ENCODE results near the gene DOCK9. TPM values are rescaled to one million over a fixed set of nuclear protein-coding genes. Genes with fewer than 3 reads are reported as not detected.

The DOCK9 gene
- polyA plus RNA-seq, 1 donor (not counting 4 experiments of a cell fraction or from before 2014, with no cell fraction given), result 110 TPM

GRCh38 chr13:98890186-98890585 is 87.7 kb downstream of the DOCK9 start:
- H3K4me2 ChIP-seq (ENCODE audit: control insufficient read depth, extremely low read depth, insufficient read depth, low read depth, low read length), result peak overlapping the region; percentile 42

DNA sequence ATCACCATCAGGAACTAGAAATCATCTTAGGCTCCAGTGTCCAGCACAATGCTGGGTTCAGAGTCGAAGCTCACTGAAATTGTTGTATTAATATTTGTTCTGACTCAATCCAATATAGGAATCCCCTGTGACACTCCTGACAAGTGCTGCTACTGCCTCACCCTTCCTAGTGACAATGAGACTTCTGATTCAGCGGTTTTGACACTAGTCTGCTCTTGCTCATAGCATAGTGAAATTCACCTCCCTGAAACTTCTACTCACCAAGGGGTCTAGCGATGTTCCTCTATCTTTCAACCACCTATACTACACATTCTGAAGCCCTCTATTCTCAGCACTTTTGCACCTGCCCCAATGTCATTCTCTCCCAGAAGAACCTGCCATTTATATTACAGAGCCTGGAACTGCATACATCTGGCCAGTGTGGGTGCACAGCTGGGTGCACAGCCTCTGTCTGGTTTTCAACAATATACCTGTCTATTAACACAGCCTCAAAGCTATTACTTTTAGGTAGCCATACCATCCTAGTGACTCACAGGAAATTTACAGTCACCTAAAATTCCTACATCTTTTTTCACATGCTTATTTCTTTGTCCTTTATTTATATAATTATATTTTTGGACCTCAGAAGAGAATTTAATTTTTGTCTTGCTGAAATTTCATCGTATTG is 88.3 kb downstream of the DOCK9 start:
- Histone ChIP-seq H3K9me1 (ENCODE audit: control insufficient read depth, extremely low read depth, insufficient read depth, low read length) (peaks cover 4% of the 10 kb centered on the region), H3K36me3 (ENCODE audit: control insufficient read depth in 2 of 2, extremely low read depth in 1 of 2, insufficient read depth in 2 of 2, low read length in 2 of 2) (peaks cover 19 to 24% of the 10 kb centered on the region in 2 experiments), H3K4me2 (ENCODE audit: control insufficient read depth, extremely low read depth, insufficient read depth, low read depth, low read length) (peak overlapping the region; percentile 42), H2AFZ (ENCODE audit: control insufficient read depth, low read length) (no peak overlapping the region), H3K4me3 (ENCODE audit: control insufficient read depth in 2 of 3, extremely low read depth in 1 of 3, insufficient read depth in 2 of 3, low read depth in 1 of 3, low read length in 3 of 3) (no peak overlapping the region), H3K4me1 (ENCODE audit: control insufficient read depth, extremely low read depth, insufficient read depth, low read length) (peaks cover 23% of the 10 kb centered on the region), H4K20me1 (ENCODE audit: control insufficient read depth, extremely low read depth, insufficient read depth, low read length) (no peaks in the 10 kb centered on the region), H3K9me3 (ENCODE audit: control insufficient read depth, low read depth, low read length) (no peaks in the 10 kb centered on the region), H3K27me3 (ENCODE audit: control insufficient read depth, extremely low read depth, insufficient read depth, low read length) (no peaks in the 10 kb centered on the region), H3K27ac (ENCODE audit: control insufficient read depth, insufficient read depth, low read length) (peak overlapping the region; percentile 61), H3K79me2 (ENCODE audit: control insufficient read depth, insufficient read depth, low read length) (no peaks in the 10 kb centered on the region), H3K9ac (ENCODE audit: control insufficient read depth, extremely low read depth, insufficient read depth, low read length) (no peak overlapping the region)
- dilution Hi-C loops (cut with MboI; ENCODE audit: extremely low pct_ligation_motif_present, low sequenced_read_pairs), result no loop called here
- TF ChIP-seq, protein P1, sequence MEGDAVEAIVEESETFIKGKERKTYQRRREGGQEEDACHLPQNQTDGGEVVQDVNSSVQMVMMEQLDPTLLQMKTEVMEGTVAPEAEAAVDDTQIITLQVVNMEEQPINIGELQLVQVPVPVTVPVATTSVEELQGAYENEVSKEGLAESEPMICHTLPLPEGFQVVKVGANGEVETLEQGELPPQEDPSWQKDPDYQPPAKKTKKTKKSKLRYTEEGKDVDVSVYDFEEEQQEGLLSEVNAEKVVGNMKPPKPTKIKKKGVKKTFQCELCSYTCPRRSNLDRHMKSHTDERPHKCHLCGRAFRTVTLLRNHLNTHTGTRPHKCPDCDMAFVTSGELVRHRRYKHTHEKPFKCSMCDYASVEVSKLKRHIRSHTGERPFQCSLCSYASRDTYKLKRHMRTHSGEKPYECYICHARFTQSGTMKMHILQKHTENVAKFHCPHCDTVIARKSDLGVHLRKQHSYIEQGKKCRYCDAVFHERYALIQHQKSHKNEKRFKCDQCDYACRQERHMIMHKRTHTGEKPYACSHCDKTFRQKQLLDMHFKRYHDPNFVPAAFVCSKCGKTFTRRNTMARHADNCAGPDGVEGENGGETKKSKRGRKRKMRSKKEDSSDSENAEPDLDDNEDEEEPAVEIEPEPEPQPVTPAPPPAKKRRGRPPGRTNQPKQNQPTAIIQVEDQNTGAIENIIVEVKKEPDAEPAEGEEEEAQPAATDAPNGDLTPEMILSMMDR (optimal IDR thresholded peaks at IDR 0.05 in 1 of 3, IDR thresholded peaks at IDR 0.05 in 1 of 3, conservative IDR thresholded peaks at IDR 0.05 in 1 of 3; ENCODE audit: extremely low read depth in 1 of 3, insufficient read depth in 2 of 3, low read length in 3 of 3), result no peak
- FAIRE-seq, result no peak
- DNase-seq (ENCODE audit: low read depth, low spot score), result no peak

More at GRCh38 chr13:98890186-98890585, 87.7 kb downstream of the DOCK9 start:
- dilution Hi-C loops (cut with MboI; ENCODE audit: extremely low pct_ligation_motif_present, low sequenced_read_pairs), result no loop called here
- peaks cover 4% of the 10 kb centered on the region for H3K9me1 ChIP-seq (ENCODE audit: control insufficient read depth, extremely low read depth, insufficient read depth, low read length)
- FAIRE-seq (peak; percentile 99), DNase-seq (ENCODE audit: low read depth, low spot score) (peak; percentile 93)
- no peaks in the 10 kb centered on the region for H4K20me1 ChIP-seq (ENCODE audit: control insufficient read depth, extremely low read depth, insufficient read depth, low read length)
- peaks cover 17 to 19% of the 10 kb centered on the region in 2 experiments for H3K36me3 ChIP-seq (ENCODE audit: control insufficient read depth in 2 of 2, extremely low read depth in 1 of 2, insufficient read depth in 2 of 2, low read length in 2 of 2)
- H3K27ac ChIP-seq (ENCODE audit: control insufficient read depth, insufficient read depth, low read length), result peak overlapping the region; percentile 64
- TF ChIP-seq EZH2 (IDR thresholded peaks at IDR 0.05; ENCODE audit: low read length), result no peak
- TF ChIP-seq, protein P1 (optimal IDR thresholded peaks at IDR 0.05 in 1 of 3, IDR thresholded peaks at IDR 0.05 in 1 of 3, conservative IDR thresholded peaks at IDR 0.05 in 1 of 3; ENCODE audit: extremely low read depth in 1 of 3, insufficient read depth in 2 of 3, low read length in 3 of 3), result peak in 1 of 3 experiments; percentile 27
- H3K9ac ChIP-seq (ENCODE audit: control insufficient read depth, extremely low read depth, insufficient read depth, low read length), result no peak overlapping the region
- H3K79me2 ChIP-seq (ENCODE audit: control insufficient read depth, insufficient read depth, low read length), result no peaks in the 10 kb centered on the region
- H2AFZ ChIP-seq (ENCODE audit: control insufficient read depth, low read length), result no peak overlapping the region
- H3K4me3 ChIP-seq (ENCODE audit: control insufficient read depth in 2 of 3, extremely low read depth in 1 of 3, insufficient read depth in 2 of 3, low read depth in 1 of 3, low read length in 3 of 3), result no peak overlapping the region
- H3K9me3 ChIP-seq (ENCODE audit: control insufficient read depth, low read depth, low read length), result no peaks in the 10 kb centered on the region
- no peaks in the 10 kb centered on the region for H3K27me3 ChIP-seq (ENCODE audit: control insufficient read depth, extremely low read depth, insufficient read depth, low read length)
- peaks cover 23% of the 10 kb centered on the region for H3K4me1 ChIP-seq (ENCODE audit: control insufficient read depth, extremely low read depth, insufficient read depth, low read length)

All from keratinocyte (primary cell).